Thoracic aorta (tissue), 2 donors: ENCODE data around the gene VPS4A. TPM values are rescaled to one million over a fixed set of nuclear protein-coding genes. Genes with fewer than 3 reads are reported as not detected.

ENCODE experiments used
- ATAC-seq: fragments of 150-250 bp; one replicate; pipeline ENCODE4 v1.8.0; 2017; ENCODE audit warnings: low read depth; ENCODE audit not compliant: insufficient number of reproducible peaks, low FRiP score
- DNase-seq: peaks from one replicate; pipeline ENCODE4 v3.0.0-alpha.2; 2020; ENCODE audit warnings: low spot score
- H3K27ac ChIP-seq, 2 donors: fragments of 200-600 bp; sonication (generic); 1 replicate in 1 of 2; 2 replicates in 1 of 2; pipeline ENCODE4 v1.5.1; 2016; ENCODE audit warnings: mild to moderate bottlenecking in 2 of 2, moderate library complexity in 2 of 2
- H3K27me3 ChIP-seq: fragments of 200-600 bp; sonication (generic); replicated peaks from 2 replicates; pipeline ENCODE4 v1.6.0; 2016; ENCODE audit warnings: mild to moderate bottlenecking; ENCODE audit not compliant: insufficient read depth
- H3K36me3 ChIP-seq: fragments of 200-600 bp; sonication (generic); one replicate; pipeline ENCODE4 v1.5.1; 2016
- H3K4me1 ChIP-seq, 2 donors: fragments of 200-600 bp; sonication (generic); 1 replicate in 1 of 2; 2 replicates in 1 of 2; pipeline versions ENCODE4 v1.5.1 to v1.6.0; 2016; ENCODE audit warnings: low read depth in 2 of 2, mild to moderate bottlenecking in 1 of 2; ENCODE audit not compliant: control insufficient read depth in 1 of 2
- H3K4me3 ChIP-seq: fragments of 200-600 bp; sonication (generic); 2 replicates; pipeline ENCODE4 v1.5.1; 2016; ENCODE audit warnings: mild to moderate bottlenecking
- H3K9me3 ChIP-seq: fragments of 200-600 bp; sonication (generic); 2 replicates; pipeline ENCODE4 v1.5.1; 2016
- CTCF ChIP-seq: fragments of 200-600 bp; sonication (generic); IDR thresholded peaks from one replicate; pipeline ENCODE4 v1.5.1; 2019; ENCODE audit warnings: antibody characterized with exemption
- total RNA-seq, 2 donors: library from RNA; depleted of rRNA; stranded (reverse); fragments of >200 nt; gene quantifications; one replicate each; pipeline versions ENCODE4 v1.1.0 to v1.2.3, GENCODE V29; 2016

Gene VPS4A
- total RNA-seq, 2 donors from 2014 or later = 26.3 to 38.5 TPM

DNA sequence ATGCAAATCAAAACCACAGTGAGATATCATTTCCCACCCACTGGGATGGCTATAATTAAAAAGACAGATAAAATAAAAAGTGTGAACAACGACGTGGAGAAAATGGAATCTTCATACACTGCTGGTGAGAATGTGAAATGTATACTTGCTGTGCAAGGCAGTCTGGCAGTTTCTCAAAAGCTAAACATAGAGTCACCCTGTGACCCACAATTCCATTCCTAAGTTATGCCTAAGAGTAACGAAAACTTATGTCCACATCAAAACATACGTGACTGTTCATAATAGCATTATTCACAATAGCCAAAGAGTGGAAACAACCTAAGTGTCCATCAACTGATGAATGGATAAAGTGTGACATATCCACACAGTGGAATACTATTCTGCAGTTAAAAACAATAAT lies 38.1 kb upstream of the VPS4A start:
- no peak for ATAC-seq
- no peaks in the 10 kb centered on the region for H3K27me3 ChIP-seq
- no peaks in the 10 kb centered on the region for H3K36me3 ChIP-seq
- H3K9me3 ChIP-seq = no peaks in the 10 kb centered on the region
- no peak overlapping the region for H3K4me3 ChIP-seq
- no peak overlapping the region for H3K27ac ChIP-seq
- TF ChIP-seq CTCF = no peak
- DNase-seq = no peak
- H3K4me1 ChIP-seq = peaks cover 7 to 31% of the 10 kb centered on the region in 2 donors

DNA sequence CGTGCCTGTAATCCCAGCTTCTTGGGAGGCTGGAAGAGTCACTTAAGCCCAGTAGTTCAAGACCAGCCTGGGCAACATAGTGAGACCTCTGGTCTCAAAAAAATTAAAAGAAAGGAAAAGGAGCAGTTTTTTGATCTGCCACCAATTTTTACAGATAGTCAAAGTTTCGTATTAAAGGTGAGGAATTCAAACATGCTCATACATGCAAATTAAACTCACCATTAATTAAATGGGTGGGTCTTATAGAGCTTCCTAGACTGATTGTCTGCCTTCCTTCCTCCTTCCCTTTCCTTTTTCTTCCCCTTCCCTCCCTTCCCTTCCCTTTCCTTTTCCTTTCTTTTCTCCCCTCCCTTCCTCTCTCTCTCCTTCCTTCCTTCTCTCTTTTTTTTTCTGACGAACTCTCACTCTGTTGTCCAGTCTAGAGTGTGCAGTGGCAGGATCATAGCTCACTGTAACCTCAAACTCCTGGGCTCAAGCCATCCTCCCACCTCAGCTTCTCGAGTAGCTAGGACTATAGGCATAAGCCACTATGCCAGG lies 36.4 kb upstream of the VPS4A start:
- Histone ChIP-seq H3K27ac (peak overlapping the region; percentile 39 to 48), H3K27me3 (no peaks in the 10 kb centered on the region), H3K36me3 (no peaks in the 10 kb centered on the region), H3K9me3 (no peaks in the 10 kb centered on the region), H3K4me1 (peaks cover 7 to 31% of the 10 kb centered on the region in 2 donors), H3K4me3 (no peak overlapping the region)
- ATAC-seq (no peak), DNase-seq (no peak)
- no peak for TF ChIP-seq CTCF

DNA sequence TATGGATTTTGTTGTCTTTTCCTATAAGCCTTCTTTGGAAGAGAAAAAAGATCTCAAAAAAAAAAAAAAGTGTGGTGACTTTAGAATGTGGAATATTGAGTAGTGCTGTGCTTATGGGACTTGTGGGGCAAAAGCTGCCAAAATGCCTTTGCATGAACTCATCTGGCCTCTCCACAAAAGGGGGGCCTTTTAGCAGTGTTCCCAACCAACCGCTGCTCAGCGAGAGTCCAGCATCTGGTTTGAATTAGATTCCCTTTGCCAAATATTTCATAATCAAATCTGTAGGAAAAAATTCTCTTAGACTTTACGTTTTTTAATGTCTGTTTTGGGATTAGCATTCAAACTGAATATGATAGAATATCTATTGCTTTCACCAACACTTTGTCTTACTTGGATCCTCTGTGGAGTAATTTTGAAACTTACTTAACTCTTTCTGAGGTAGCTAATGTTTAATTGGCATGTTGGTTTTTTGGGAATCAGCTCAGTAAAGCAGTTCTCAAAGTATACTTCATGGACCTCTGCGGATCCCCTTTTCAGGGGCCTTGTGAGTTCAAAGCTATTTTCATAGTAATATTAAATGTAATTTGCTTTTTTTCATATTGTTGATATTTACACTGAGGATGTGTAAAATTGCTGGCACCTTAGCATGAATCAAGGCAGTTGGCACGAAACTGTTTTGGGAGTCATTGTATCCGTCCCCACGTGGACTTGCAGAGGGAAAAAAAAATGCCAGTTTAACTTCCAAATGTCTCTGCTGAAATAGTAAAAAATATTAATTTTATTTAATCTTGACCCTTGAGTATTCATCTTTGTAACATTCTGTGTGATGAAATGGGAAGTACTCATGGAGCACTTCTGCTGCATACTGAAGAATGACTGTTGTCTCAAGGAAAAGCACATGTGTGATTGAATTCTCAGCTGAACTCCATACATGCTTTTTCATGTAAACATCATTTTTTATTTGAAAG lies 34.7 kb upstream of the VPS4A start:
- peak overlapping the region; percentile 39 for H3K4me3 ChIP-seq
- DNase-seq = peak; percentile 30
- H3K27ac ChIP-seq = peak overlapping the region; percentile 48 to 55

GRCh38 chr16:69277413-69277812 lies 33.7 kb upstream of the VPS4A start:
- no peak for TF ChIP-seq CTCF
- ATAC-seq = no peak
- H3K4me3 ChIP-seq = no peak overlapping the region
- H3K27me3 ChIP-seq = no peaks in the 10 kb centered on the region
- H3K27ac ChIP-seq = no peak overlapping the region
- no peak for DNase-seq
- no peaks in the 10 kb centered on the region for H3K36me3 ChIP-seq
- no peaks in the 10 kb centered on the region for H3K9me3 ChIP-seq
- H3K4me1 ChIP-seq = peaks cover 7 to 31% of the 10 kb centered on the region in 2 donors

More for the DNA sequence above, 34.7 kb upstream of the VPS4A start:
- no peak for TF ChIP-seq CTCF
- peak; percentile 94 for ATAC-seq
- Histone ChIP-seq H3K36me3 (no peaks in the 10 kb centered on the region), H3K9me3 (no peaks in the 10 kb centered on the region), H3K27me3 (no peaks in the 10 kb centered on the region), H3K4me1 (peaks cover 7 to 31% of the 10 kb centered on the region in 2 donors)

- no peak overlapping the region for H3K4me3 ChIP-seq
- DNase-seq (no peak), ATAC-seq (no peak)
- TF ChIP-seq CTCF = no peak
- peaks cover 13 to 22% of the 10 kb centered on the region in 2 donors for H3K4me1 ChIP-seq
- H3K36me3 ChIP-seq = peaks cover 2% of the 10 kb centered on the region
- H3K9me3 ChIP-seq = no peaks in the 10 kb centered on the region
- H3K27ac ChIP-seq = no peak overlapping the region
- H3K27me3 ChIP-seq = no peaks in the 10 kb centered on the region
Measured at GRCh38 chr16:69283851-69284250, 27.3 kb upstream of the VPS4A start.
